HEK293 (cell line): Measurements from ENCODE around the gene AFF3.

Source experiments
- ATF2 ChIP-seq: fragments of 450-650 bp; formaldehyde crosslinking; IDR thresholded peaks from 2 replicates; pipeline ENCODE4 v1.5.1; 2016; ENCODE audit warnings: missing biosample characterization, missing genetic modification characterization, low read depth
- ZBTB20 ChIP-seq: fragments of 450-650 bp; formaldehyde crosslinking; IDR thresholded peaks from 2 replicates; pipeline ENCODE4 v1.5.1; 2016; ENCODE audit warnings: missing biosample characterization, missing genetic modification characterization
- ZBTB21 ChIP-seq: fragments of 450-650 bp; formaldehyde crosslinking; IDR thresholded peaks from 2 replicates; pipeline ENCODE4 v1.5.1; 2017; ENCODE audit warnings: missing biosample characterization, missing genetic modification characterization
- ZNF155 ChIP-seq: fragments of 450-650 bp; formaldehyde crosslinking; IDR thresholded peaks from 2 replicates; pipeline ENCODE4 v1.5.1; 2016; ENCODE audit warnings: missing biosample characterization, missing genetic modification characterization
- ZNF274 ChIP-seq, 2 experiments: fragments of 200-500 bp in 1 of 2; fragments of 450-650 bp in 1 of 2; sonication (Bioruptor generic) in 1 of 2; formaldehyde crosslinking in 1 of 2; IDR thresholded peaks; 2 replicates each; pipeline versions ENCODE4 v1.5.1 to v1.6.1; 2014 to 2016; ENCODE audit warnings: borderline replicate concordance in 1 of 2, inconsistent platforms in 1 of 2, low read length in 1 of 2, missing biosample characterization in 1 of 2, missing genetic modification characterization in 1 of 2
- ZNF660 ChIP-seq: fragments of 450-650 bp; IDR thresholded peaks from 2 replicates; pipeline ENCODE4 v1.5.1; 2018; ENCODE audit warnings: missing biosample characterization, mild to moderate bottlenecking, missing genetic modification characterization
- ZNF843 ChIP-seq: fragments of 450-650 bp; formaldehyde crosslinking; IDR thresholded peaks from 2 replicates; pipeline ENCODE4 v1.5.1; 2016; ENCODE audit warnings: missing biosample characterization, missing genetic modification characterization
- TF ChIP-seq, protein P1 (sequence below): fragments of 450-650 bp; formaldehyde crosslinking; IDR thresholded peaks from 2 replicates; pipeline ENCODE4 v1.5.1; 2016; ENCODE audit warnings: missing biosample characterization, missing genetic modification characterization

GRCh38 chr2:99675130-99675661 lies 467.2 kb downstream of the AFF3 start:
- TF ChIP-seq ZBTB21 (tag by site-specific recombination) (no peak), ZNF274 (IDR thresholded peaks at IDR 0.05; ENCODE audit: low read length) (no peak), ZNF274 (tag by site-specific recombination; IDR thresholded peaks at IDR 0.05; ENCODE audit: borderline replicate concordance) (no peak), ZNF155 (tag by site-specific recombination) (no peak), ZBTB20 (tag by site-specific recombination) (no peak), ZNF660 (tag by site-specific recombination) (no peak), ATF2 (tag by site-specific recombination) (no peak), ZNF843 (tag by site-specific recombination) (no peak)
- TF ChIP-seq, protein P1, sequence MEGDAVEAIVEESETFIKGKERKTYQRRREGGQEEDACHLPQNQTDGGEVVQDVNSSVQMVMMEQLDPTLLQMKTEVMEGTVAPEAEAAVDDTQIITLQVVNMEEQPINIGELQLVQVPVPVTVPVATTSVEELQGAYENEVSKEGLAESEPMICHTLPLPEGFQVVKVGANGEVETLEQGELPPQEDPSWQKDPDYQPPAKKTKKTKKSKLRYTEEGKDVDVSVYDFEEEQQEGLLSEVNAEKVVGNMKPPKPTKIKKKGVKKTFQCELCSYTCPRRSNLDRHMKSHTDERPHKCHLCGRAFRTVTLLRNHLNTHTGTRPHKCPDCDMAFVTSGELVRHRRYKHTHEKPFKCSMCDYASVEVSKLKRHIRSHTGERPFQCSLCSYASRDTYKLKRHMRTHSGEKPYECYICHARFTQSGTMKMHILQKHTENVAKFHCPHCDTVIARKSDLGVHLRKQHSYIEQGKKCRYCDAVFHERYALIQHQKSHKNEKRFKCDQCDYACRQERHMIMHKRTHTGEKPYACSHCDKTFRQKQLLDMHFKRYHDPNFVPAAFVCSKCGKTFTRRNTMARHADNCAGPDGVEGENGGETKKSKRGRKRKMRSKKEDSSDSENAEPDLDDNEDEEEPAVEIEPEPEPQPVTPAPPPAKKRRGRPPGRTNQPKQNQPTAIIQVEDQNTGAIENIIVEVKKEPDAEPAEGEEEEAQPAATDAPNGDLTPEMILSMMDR (tag by site-specific recombination) = no peak
